Measurements from ENCODE around the gene DHDH.

DNA sequence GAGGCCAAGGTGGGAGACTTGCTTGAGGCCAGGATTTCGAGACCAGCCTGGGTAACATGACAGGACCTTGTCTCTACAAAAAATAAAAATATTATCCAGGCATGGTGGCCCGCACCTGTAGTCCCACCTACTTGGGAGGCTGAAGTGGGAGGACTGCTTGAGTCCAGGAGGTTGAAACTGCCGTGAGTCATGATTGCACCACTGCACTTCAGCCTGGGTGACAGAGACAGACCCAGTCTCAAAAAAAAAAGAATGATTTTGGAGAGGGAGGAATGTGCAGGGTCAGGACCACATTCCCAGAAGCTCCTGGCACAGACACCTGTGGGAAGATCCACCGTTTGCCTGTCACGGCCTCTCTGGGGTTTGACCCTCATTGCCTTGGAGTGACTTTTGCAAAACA, 11.9 kb downstream of the DHDH start:
- no peak for TF ChIP-seq CTCF (IDR thresholded peaks at IDR 0.05)
- TF ChIP-seq POLR2A (IDR thresholded peaks at IDR 0.05; ENCODE audit: low read depth) = no peak

All from esophagus muscularis mucosa (tissue), 3 donors.